CD4-positive, alpha-beta T cell (primary cell): ENCODE results near the gene LGALS9C. TPM values are rescaled to one million over a fixed set of nuclear protein-coding genes. Genes with fewer than 3 reads are reported as not detected.
A peak's percentile ranks its signal among the peaks of the same experiment; 100 is the strongest.
"Not testable (repeated sequence)": the region's sequence is repeated elsewhere in the genome, so short reads cannot be mapped to it uniquely, and the experiment has no call there.

Experiments used
- ATAC-seq: fragments of 200-7000 bp; cut with Tn5 transposase; one replicate; pipeline ENCODE4 v1.10.0; 2022; ENCODE audit warnings: mild to moderate bottlenecking; ENCODE audit not compliant: poor library complexity
- CTCF ChIA-PET: fragments of 350-600 bp; sonication (Branson Sonifier 250); formaldehyde crosslinking; loops from one replicate; lab custom pipeline; 2021; ENCODE audit warnings: antibody characterized with exemption, inconsistent platforms; lab: Charles Lee
- POLR2A ChIA-PET: fragments of 350-600 bp; sonication (Branson Sonifier 250); formaldehyde crosslinking; loops from one replicate; lab custom pipeline; 2021; ENCODE audit warnings: antibody characterized with exemption, inconsistent platforms; lab: Charles Lee
- DNase-seq, 14 experiments: peaks; one replicate each; pipeline ENCODE4 v3.0.0-alpha.2; 2013 to 2020; ENCODE audit warnings: mixed read lengths in 2 of 14
- H3K27ac ChIP-seq, 2 donors: one replicate each; pipeline versions ENCODE4 v1.5.1 to v1.7.0; 2013; ENCODE audit warnings: low read length in 2 of 2, low read depth in 1 of 2, mild to moderate bottlenecking in 1 of 2
- H3K27me3 ChIP-seq, 2 experiments: 1 replicate in 1 of 2; 2 replicates in 1 of 2; pipeline versions ENCODE4 v1.6.1 to v1.7.0; 2013; ENCODE audit warnings: low read length in 2 of 2, control low read depth in 1 of 2, mild to moderate bottlenecking in 1 of 2, moderate library complexity in 1 of 2; ENCODE audit not compliant: insufficient read depth in 2 of 2, control insufficient read depth in 1 of 2
- H3K36me3 ChIP-seq: one replicate; pipeline ENCODE4 v1.6.1; 2013; ENCODE audit warnings: low read length, control low read depth; ENCODE audit not compliant: insufficient read depth
- H3K4me1 ChIP-seq: one replicate; pipeline ENCODE4 v1.6.1; 2013; ENCODE audit warnings: low read length, control low read depth; ENCODE audit not compliant: insufficient read depth
- H3K4me3 ChIP-seq: one replicate; pipeline ENCODE4 v1.5.1; 2013; ENCODE audit warnings: mild to moderate bottlenecking, low read length, moderate library complexity
- H3K9me3 ChIP-seq, 2 experiments: 1 replicate in 1 of 2; 2 replicates in 1 of 2; pipeline versions ENCODE4 v1.6.1 to v1.7.0; 2013; ENCODE audit warnings: low read length in 2 of 2, mild to moderate bottlenecking in 2 of 2, control low read depth in 1 of 2, moderate library complexity in 1 of 2; ENCODE audit not compliant: control insufficient read depth in 1 of 2, insufficient read depth in 1 of 2
- H3K27ac Mint-ChIP-seq: one replicate; pipeline ENCODE4 v1.8.0; 2020; ENCODE audit warnings: mixed read lengths
- H3K27me3 Mint-ChIP-seq: one replicate; pipeline ENCODE4 v1.8.0; 2021; ENCODE audit warnings: mixed read lengths
- H3K36me3 Mint-ChIP-seq: one replicate; pipeline ENCODE4 v1.8.0; 2021; ENCODE audit warnings: low read depth, mixed read lengths
- H3K4me1 Mint-ChIP-seq: one replicate; pipeline ENCODE4 v1.8.0; 2021; ENCODE audit warnings: low read depth, mixed read lengths
- H3K4me3 Mint-ChIP-seq: one replicate; pipeline ENCODE4 v1.8.0; 2020; ENCODE audit warnings: mild to moderate bottlenecking, mixed read lengths
- H3K9me3 Mint-ChIP-seq: one replicate; pipeline ENCODE4 v1.8.0; 2020; ENCODE audit warnings: mixed read lengths
- intact Hi-C, 2 experiments: fragments of 100-400 bp; cut with DNase I in 1 of 2; cut with micrococcal nuclease in 1 of 2; formaldehyde crosslinking; loops; one replicate each; pipeline versions ENCODE4 v1.15.1 to v1.9.0; 2023 to 2025; cut with DNase I, micrococcal nuclease
- polyA plus RNA-seq, 2 donors: library from polyadenylated mRNA; unstranded; fragments of 120-200 nt; gene quantifications; one replicate each; pipeline ENCODE4 v1.2.1, GENCODE V29; 2013
- total RNA-seq, 174 experiments: library from RNA in 2 of 174; stranded (reverse) in 2 of 174; gene quantifications; one replicate each; pipeline ENCODE4 v1.2.3 and lab custom pipeline; 2021 to 2026

Gene LGALS9C
- not detected for total RNA-seq
- polyA plus RNA-seq (2013, experiment 1 of 2), result 0.38 TPM
- 0.59 TPM for polyA plus RNA-seq (2013, experiment 2 of 2)
- 0 to 0.55 (median 0) reads per million in 172 experiments for total RNA-seq (lab: John Stamatoyannopoulos, UW)

DNA sequence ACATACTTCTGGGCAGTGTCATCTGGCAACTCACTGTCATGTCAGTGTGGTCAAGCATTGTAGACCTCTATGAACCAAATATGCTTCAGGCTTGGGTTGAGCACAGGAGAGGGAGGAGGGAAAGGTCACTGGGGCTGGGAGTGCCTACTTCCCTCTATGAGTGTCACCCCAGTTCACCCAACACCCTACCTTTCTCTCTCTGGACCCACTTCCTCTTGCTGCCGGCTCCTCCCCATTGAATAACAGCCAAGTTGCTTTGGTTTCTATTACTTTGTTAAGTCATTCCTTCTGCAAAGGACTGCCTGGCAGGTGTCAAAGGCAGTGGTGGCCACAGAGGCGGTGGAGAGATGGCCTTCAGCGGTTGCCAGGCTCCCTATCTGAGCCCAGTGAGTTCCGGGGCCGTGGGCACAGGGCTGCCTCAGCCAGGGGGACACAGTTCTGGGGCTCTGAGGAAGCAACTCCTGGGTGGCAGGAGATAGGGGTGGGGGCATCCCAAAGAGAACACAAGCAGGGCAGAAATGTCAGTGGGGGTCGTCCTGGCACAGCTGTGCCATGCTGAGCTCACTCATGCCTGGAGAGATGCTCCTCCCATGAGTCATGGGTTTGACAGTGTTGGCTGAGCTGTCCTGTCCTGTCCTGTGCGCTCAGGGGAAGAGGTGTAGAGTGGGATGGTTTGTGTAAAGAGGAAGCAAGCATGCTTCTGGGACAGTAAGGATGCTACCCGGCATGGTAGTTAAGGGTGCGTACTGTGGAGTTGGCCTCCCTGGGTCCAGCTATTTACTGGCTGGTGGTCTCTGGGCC is at the start of gene LGALS9C:
TSS of gene LGALS9C (plus strand) at position 282 of the 801 bp plus-strand sequence. CDS start at position 348, 66 bp downstream.
- H3K36me3 Mint-ChIP-seq, H3K9me3 Mint-ChIP-seq, H3K27ac ChIP-seq, intact Hi-C loops, H3K4me3 ChIP-seq, H3K36me3 ChIP-seq, H3K4me1 Mint-ChIP-seq, H3K27me3 ChIP-seq, H3K4me1 ChIP-seq, CTCF ChIA-PET, POLR2A ChIA-PET, H3K9me3 ChIP-seq, H3K27me3 Mint-ChIP-seq: not testable (repeated sequence)
- DNase-seq (peak in 4 of 14 experiments; percentile 7 to 51 (median 21)), ATAC-seq (peak; percentile 79)
- peak within 1 kb of the TSS; percentile 36 for H3K4me3 Mint-ChIP-seq
- H3K27ac Mint-ChIP-seq, result peak within 1 kb of the TSS; percentile 45

DNA sequence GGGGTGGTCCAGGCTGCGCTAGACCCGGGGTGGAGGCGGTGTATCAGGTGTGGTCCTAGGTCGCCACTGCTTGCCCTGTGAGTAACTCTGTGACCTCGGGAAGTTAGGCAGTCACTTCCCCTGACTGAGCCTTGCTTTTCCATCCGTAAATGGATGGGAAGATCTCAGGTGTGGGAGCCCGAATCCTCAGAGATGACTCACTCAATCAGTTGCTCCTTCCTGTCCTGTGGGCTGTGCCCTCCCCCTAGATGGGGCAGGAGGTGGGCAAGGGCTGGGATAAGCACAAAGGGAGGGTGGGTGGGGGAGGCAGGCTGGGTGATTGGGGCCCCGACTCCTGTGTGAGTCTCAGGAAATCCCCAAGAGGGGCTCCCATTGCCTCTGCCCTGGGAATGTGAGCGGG is 44.4 kb upstream of the LGALS9C start:
- H3K4me3 Mint-ChIP-seq, DNase-seq, intact Hi-C loops, CTCF ChIA-PET, H3K27me3 Mint-ChIP-seq, H3K4me3 ChIP-seq, H3K36me3 Mint-ChIP-seq, H3K9me3 ChIP-seq, H3K27ac Mint-ChIP-seq, H3K27me3 ChIP-seq, POLR2A ChIA-PET, H3K4me1 Mint-ChIP-seq, H3K9me3 Mint-ChIP-seq, H3K36me3 ChIP-seq, H3K4me1 ChIP-seq, ATAC-seq, H3K27ac ChIP-seq: not testable (repeated sequence)

- intact Hi-C loops, POLR2A ChIA-PET, H3K9me3 ChIP-seq, H3K36me3 ChIP-seq, H3K4me1 Mint-ChIP-seq, H3K27me3 Mint-ChIP-seq, ATAC-seq, H3K27ac ChIP-seq, H3K27ac Mint-ChIP-seq, DNase-seq, H3K4me3 Mint-ChIP-seq, H3K4me3 ChIP-seq, H3K4me1 ChIP-seq, H3K27me3 ChIP-seq, CTCF ChIA-PET, H3K36me3 Mint-ChIP-seq, H3K9me3 Mint-ChIP-seq: not testable (repeated sequence)
Measured at GRCh38 chr17:18439465-18439870, 37.1 kb upstream of the LGALS9C start.

- ATAC-seq, H3K27ac ChIP-seq, H3K9me3 ChIP-seq, H3K27ac Mint-ChIP-seq, H3K36me3 ChIP-seq, H3K36me3 Mint-ChIP-seq, H3K9me3 Mint-ChIP-seq, H3K4me1 Mint-ChIP-seq, CTCF ChIA-PET, H3K27me3 ChIP-seq, H3K27me3 Mint-ChIP-seq, H3K4me3 ChIP-seq, intact Hi-C loops, H3K4me3 Mint-ChIP-seq, POLR2A ChIA-PET, H3K4me1 ChIP-seq: not testable (repeated sequence)
- peak in 10 of 14 experiments; percentile 5 to 60 (median 39) for DNase-seq
Measured at GRCh38 chr17:18442093-18442492, 34.5 kb upstream of the LGALS9C start.

DNA sequence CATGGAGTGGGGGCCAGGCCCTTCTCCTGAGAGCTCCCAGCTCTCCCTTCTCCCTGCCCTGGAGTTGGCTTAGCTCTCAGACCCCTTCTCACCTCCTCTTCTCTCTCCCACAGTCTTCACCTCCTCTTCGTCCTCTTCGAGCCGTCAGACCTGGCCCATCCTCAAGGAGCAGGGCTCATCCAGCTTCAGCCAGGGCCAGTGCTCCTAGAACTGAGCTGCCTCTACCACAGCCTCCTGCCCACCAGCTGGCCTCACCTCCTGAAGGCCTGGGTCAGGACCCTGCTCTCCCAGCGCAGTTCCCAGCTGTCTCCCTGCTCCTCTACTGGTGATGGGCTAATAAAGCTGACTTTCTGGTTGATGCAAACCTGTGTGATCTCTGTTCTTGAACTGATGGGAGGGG is 34.1 kb upstream of the LGALS9C start:
- H3K36me3 ChIP-seq, H3K27ac Mint-ChIP-seq, H3K4me1 Mint-ChIP-seq, H3K4me1 ChIP-seq, intact Hi-C loops, H3K27me3 Mint-ChIP-seq, H3K27me3 ChIP-seq, H3K36me3 Mint-ChIP-seq, DNase-seq, H3K27ac ChIP-seq, CTCF ChIA-PET, H3K9me3 ChIP-seq, H3K9me3 Mint-ChIP-seq, ATAC-seq, H3K4me3 ChIP-seq, H3K4me3 Mint-ChIP-seq, POLR2A ChIA-PET: not testable (repeated sequence)

- H3K27ac ChIP-seq, H3K9me3 ChIP-seq, CTCF ChIA-PET, H3K4me1 Mint-ChIP-seq, intact Hi-C loops, H3K27me3 Mint-ChIP-seq, H3K27me3 ChIP-seq, ATAC-seq, H3K36me3 Mint-ChIP-seq, H3K9me3 Mint-ChIP-seq, H3K4me3 ChIP-seq, H3K4me3 Mint-ChIP-seq, DNase-seq, H3K4me1 ChIP-seq, POLR2A ChIA-PET, H3K36me3 ChIP-seq, H3K27ac Mint-ChIP-seq: not testable (repeated sequence)
Measured at GRCh38 chr17:18447476-18448205, 28.9 kb upstream of the LGALS9C start.

- POLR2A ChIA-PET, H3K36me3 ChIP-seq, H3K27me3 Mint-ChIP-seq, H3K9me3 Mint-ChIP-seq, ATAC-seq, CTCF ChIA-PET, H3K27ac ChIP-seq, H3K4me3 ChIP-seq, H3K36me3 Mint-ChIP-seq, H3K4me3 Mint-ChIP-seq, H3K27ac Mint-ChIP-seq, H3K4me1 Mint-ChIP-seq, intact Hi-C loops, H3K4me1 ChIP-seq, H3K27me3 ChIP-seq, DNase-seq, H3K9me3 ChIP-seq: not testable (repeated sequence)
Measured at GRCh38 chr17:18448311-18448710, 28.3 kb upstream of the LGALS9C start.
